HEK293 (cell line): ENCODE measurements around the gene NUDT22.

Experiments
- GLI4 ChIP-seq: fragments of 450-650 bp; formaldehyde crosslinking; IDR thresholded peaks from 2 replicates; pipeline ENCODE4 v1.5.1; 2016; ENCODE audit warnings: missing biosample characterization, missing genetic modification characterization
- GLIS1 ChIP-seq: fragments of 450-650 bp; formaldehyde crosslinking; IDR thresholded peaks from 2 replicates; pipeline ENCODE4 v1.5.1; 2016; ENCODE audit warnings: missing biosample characterization, missing genetic modification characterization
- KLF1 ChIP-seq: fragments of 450-650 bp; formaldehyde crosslinking; IDR thresholded peaks from 2 replicates; pipeline ENCODE4 v1.5.1; 2016; ENCODE audit warnings: missing biosample characterization, missing genetic modification characterization
- KLF7 ChIP-seq: fragments of 450-650 bp; formaldehyde crosslinking; IDR thresholded peaks from 2 replicates; pipeline ENCODE4 v1.5.1; 2016; ENCODE audit warnings: missing biosample characterization, missing genetic modification characterization, borderline replicate concordance
- REPIN1 ChIP-seq: fragments of 450-650 bp; formaldehyde crosslinking; IDR thresholded peaks from 2 replicates; pipeline ENCODE4 v1.5.1; 2017; ENCODE audit warnings: missing biosample characterization, missing genetic modification characterization, low read depth
- SCRT2 ChIP-seq: fragments of 450-650 bp; formaldehyde crosslinking; IDR thresholded peaks from 2 replicates; pipeline ENCODE4 v1.5.1; 2016; ENCODE audit warnings: missing biosample characterization, missing genetic modification characterization
- SP2 ChIP-seq: fragments of 450-650 bp; formaldehyde crosslinking; IDR thresholded peaks from 2 replicates; pipeline ENCODE4 v1.5.1; 2016; ENCODE audit warnings: missing biosample characterization, missing genetic modification characterization
- SP3 ChIP-seq: fragments of 450-650 bp; formaldehyde crosslinking; IDR thresholded peaks from 2 replicates; pipeline ENCODE4 v1.5.1; 2016; ENCODE audit warnings: missing biosample characterization, missing genetic modification characterization
- TRIM28 ChIP-seq: IDR thresholded peaks from 2 replicates; pipeline ENCODE4 v1.6.1; 2011; ENCODE audit warnings: low read length, control low read depth, borderline replicate concordance
- ZBTB20 ChIP-seq: fragments of 450-650 bp; formaldehyde crosslinking; IDR thresholded peaks from 2 replicates; pipeline ENCODE4 v1.5.1; 2016; ENCODE audit warnings: missing biosample characterization, missing genetic modification characterization
- ZFP41 ChIP-seq: fragments of 450-650 bp; formaldehyde crosslinking; IDR thresholded peaks from 2 replicates; pipeline ENCODE4 v1.5.1; 2016; ENCODE audit warnings: missing biosample characterization, missing genetic modification characterization, borderline replicate concordance
- ZNF146 ChIP-seq: fragments of 450-650 bp; formaldehyde crosslinking; IDR thresholded peaks from 2 replicates; pipeline ENCODE4 v1.5.1; 2016; ENCODE audit warnings: missing biosample characterization, missing genetic modification characterization
- ZNF2 ChIP-seq: fragments of 450-650 bp; formaldehyde crosslinking; IDR thresholded peaks from 2 replicates; pipeline ENCODE4 v1.5.1; 2016; ENCODE audit warnings: missing biosample characterization, missing genetic modification characterization
- ZNF341 ChIP-seq: fragments of 450-650 bp; formaldehyde crosslinking; IDR thresholded peaks from 2 replicates; pipeline ENCODE4; 2016; ENCODE audit warnings: low read depth, missing biosample characterization, missing genetic modification characterization
- ZNF394 ChIP-seq: fragments of 450-650 bp; formaldehyde crosslinking; IDR thresholded peaks from 2 replicates; pipeline ENCODE4 v1.5.1; 2016; ENCODE audit warnings: missing biosample characterization, missing genetic modification characterization, mild to moderate bottlenecking, moderate library complexity, borderline replicate concordance
- ZNF404 ChIP-seq: fragments of 450-650 bp; formaldehyde crosslinking; IDR thresholded peaks from 2 replicates; pipeline ENCODE4 v1.5.1; 2017; ENCODE audit warnings: missing biosample characterization, missing genetic modification characterization
- ZNF426 ChIP-seq: fragments of 450-650 bp; formaldehyde crosslinking; IDR thresholded peaks from 2 replicates; pipeline ENCODE4 v1.5.1; 2017; ENCODE audit warnings: missing biosample characterization, missing genetic modification characterization, mild to moderate bottlenecking, inconsistent platforms, moderate library complexity
- ZNF433 ChIP-seq: fragments of 450-650 bp; formaldehyde crosslinking; IDR thresholded peaks from 2 replicates; pipeline ENCODE4 v1.5.1; 2016; ENCODE audit warnings: missing biosample characterization, missing genetic modification characterization, low read depth
- ZNF473 ChIP-seq: fragments of 450-650 bp; formaldehyde crosslinking; IDR thresholded peaks from 2 replicates; pipeline ENCODE4 v1.5.1; 2017; ENCODE audit warnings: missing biosample characterization, missing genetic modification characterization
- ZNF510 ChIP-seq: fragments of 450-650 bp; formaldehyde crosslinking; IDR thresholded peaks from 2 replicates; pipeline ENCODE4 v1.5.1; 2018; ENCODE audit warnings: mild to moderate bottlenecking, missing genetic modification characterization, missing biosample characterization; ENCODE audit not compliant: insufficient replicate concordance
- ZNF530 ChIP-seq: fragments of 450-650 bp; formaldehyde crosslinking; IDR thresholded peaks from 2 replicates; pipeline ENCODE4 v1.5.1; 2016; ENCODE audit warnings: low read depth, missing biosample characterization, missing genetic modification characterization
- ZNF548 ChIP-seq: fragments of 450-650 bp; formaldehyde crosslinking; IDR thresholded peaks from 2 replicates; pipeline ENCODE4 v1.5.1; 2016; ENCODE audit warnings: missing biosample characterization, missing genetic modification characterization
- ZNF558 ChIP-seq: fragments of 450-650 bp; formaldehyde crosslinking; IDR thresholded peaks from 2 replicates; pipeline ENCODE4 v1.5.1; 2016; ENCODE audit warnings: missing biosample characterization, missing genetic modification characterization
- ZNF707 ChIP-seq: fragments of 450-650 bp; formaldehyde crosslinking; IDR thresholded peaks from 2 replicates; pipeline ENCODE4 v1.5.1; 2016; ENCODE audit warnings: missing biosample characterization, missing genetic modification characterization
- ZNF747 ChIP-seq: fragments of 450-650 bp; formaldehyde crosslinking; IDR thresholded peaks from 2 replicates; pipeline ENCODE4 v1.5.1; 2016; ENCODE audit warnings: missing biosample characterization, missing genetic modification characterization
- ZNF76 ChIP-seq: fragments of 450-650 bp; formaldehyde crosslinking; IDR thresholded peaks from 2 replicates; pipeline ENCODE4; 2016; ENCODE audit warnings: low read depth, missing biosample characterization, missing genetic modification characterization, borderline replicate concordance
- ZNF768 ChIP-seq: fragments of 450-650 bp; formaldehyde crosslinking; IDR thresholded peaks from 2 replicates; pipeline ENCODE4 v1.5.1; 2018; ENCODE audit warnings: missing biosample characterization, mild to moderate bottlenecking, missing genetic modification characterization
- ZNF791 ChIP-seq: fragments of 450-650 bp; formaldehyde crosslinking; IDR thresholded peaks from 2 replicates; pipeline ENCODE4 v1.5.1; 2016; ENCODE audit warnings: missing biosample characterization, missing genetic modification characterization
- TF ChIP-seq, protein P1 (sequence below): fragments of 450-650 bp; formaldehyde crosslinking; IDR thresholded peaks from 2 replicates; pipeline ENCODE4 v1.5.1; 2016; ENCODE audit warnings: missing biosample characterization, missing genetic modification characterization
- TF ChIP-seq, protein P2 (sequence below): fragments of 450-650 bp; formaldehyde crosslinking; IDR thresholded peaks from 2 replicates; pipeline ENCODE4 v1.5.1; 2017; ENCODE audit warnings: missing biosample characterization, missing genetic modification characterization
- TF ChIP-seq, protein P3 (sequence below): fragments of 450-650 bp; formaldehyde crosslinking; IDR thresholded peaks from 2 replicates; pipeline ENCODE4 v1.5.1; 2017; ENCODE audit warnings: missing biosample characterization, missing genetic modification characterization
- TF ChIP-seq, protein P4 (sequence below): fragments of 450-650 bp; formaldehyde crosslinking; IDR thresholded peaks from 2 replicates; pipeline ENCODE4 v1.5.1; 2016; ENCODE audit warnings: missing biosample characterization, missing genetic modification characterization
- TF ChIP-seq, protein P5 (sequence below): fragments of 450-650 bp; formaldehyde crosslinking; IDR thresholded peaks from 2 replicates; pipeline ENCODE4 v1.5.1; 2016; ENCODE audit warnings: missing biosample characterization, missing genetic modification characterization
- TF ChIP-seq, protein P6 (sequence below): fragments of 450-650 bp; formaldehyde crosslinking; IDR thresholded peaks from 2 replicates; pipeline ENCODE4 v1.5.1; 2017; ENCODE audit warnings: missing biosample characterization, missing genetic modification characterization

The NUDT22 gene

DNA sequence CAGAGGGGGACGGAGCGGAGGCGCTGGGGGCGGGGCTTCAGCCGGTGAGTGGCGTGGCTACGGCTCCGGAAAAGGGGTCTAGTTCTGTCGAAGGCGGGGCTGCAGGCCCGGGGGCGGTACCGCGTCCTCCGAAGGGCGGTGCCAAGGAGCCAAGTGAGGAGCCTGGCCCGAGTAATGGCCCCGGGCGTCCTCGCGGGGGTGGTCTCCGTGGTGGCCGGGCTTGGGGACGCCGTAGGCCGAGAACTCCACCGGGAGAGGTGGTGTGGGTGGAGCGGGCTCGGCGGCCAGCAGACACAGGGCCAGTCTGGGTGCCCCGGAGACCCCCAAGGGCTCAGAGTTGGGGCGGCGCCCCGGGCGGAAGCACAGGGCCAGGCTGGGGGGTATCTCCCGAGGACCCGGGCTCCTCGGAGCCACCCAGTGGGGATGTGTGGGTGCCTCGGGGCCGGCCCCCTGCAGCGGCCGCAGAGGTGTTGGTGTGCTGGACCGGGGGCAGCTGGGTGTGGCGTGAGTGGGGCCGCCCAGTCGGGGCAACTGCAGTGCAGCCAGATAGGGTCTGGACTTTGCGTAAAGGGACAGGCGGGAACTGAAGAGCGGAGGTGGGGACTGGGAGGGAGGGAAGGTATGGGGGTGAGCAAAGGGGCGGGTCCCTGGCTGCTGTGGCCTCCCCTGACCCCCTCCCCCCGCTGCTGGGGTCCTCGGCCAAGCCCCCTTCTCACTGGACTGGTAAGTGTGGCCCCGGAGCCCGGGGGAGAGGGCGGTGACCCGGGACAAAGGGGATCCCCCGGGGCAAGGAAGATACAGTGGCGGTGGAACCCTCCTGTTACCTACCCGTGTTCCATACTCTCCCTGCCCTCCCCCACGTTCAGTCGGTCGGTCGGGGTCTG, 15.7 kb downstream of the NUDT22 start (continued):
- no peak for TF ChIP-seq ZNF473 (tag by site-specific recombination)
- TF ChIP-seq ZNF558, result no peak
- 0 out of 2 replicates have a peak, but pooled peaks have one; percentile 2 for TF ChIP-seq ZNF146
- TF ChIP-seq SP2 (tag by site-specific recombination), result peak; percentile 87
- TF ChIP-seq, protein P1, sequence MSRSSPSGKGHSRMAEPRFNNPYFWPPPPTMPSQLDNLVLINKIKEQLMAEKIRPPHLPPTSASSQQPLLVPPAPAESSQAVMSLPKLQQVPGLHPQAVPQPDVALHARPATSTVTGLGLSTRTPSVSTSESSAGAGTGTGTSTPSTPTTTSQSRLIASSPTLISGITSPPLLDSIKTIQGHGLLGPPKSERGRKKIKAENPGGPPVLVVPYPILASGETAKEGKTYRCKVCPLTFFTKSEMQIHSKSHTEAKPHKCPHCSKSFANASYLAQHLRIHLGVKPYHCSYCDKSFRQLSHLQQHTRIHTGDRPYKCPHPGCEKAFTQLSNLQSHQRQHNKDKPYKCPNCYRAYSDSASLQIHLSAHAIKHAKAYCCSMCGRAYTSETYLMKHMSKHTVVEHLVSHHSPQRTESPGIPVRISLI, result no peak
- TF ChIP-seq, protein P2, sequence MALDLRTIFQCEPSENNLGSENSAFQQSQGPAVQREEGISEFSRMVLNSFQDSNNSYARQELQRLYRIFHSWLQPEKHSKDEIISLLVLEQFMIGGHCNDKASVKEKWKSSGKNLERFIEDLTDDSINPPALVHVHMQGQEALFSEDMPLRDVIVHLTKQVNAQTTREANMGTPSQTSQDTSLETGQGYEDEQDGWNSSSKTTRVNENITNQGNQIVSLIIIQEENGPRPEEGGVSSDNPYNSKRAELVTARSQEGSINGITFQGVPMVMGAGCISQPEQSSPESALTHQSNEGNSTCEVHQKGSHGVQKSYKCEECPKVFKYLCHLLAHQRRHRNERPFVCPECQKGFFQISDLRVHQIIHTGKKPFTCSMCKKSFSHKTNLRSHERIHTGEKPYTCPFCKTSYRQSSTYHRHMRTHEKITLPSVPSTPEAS (tag by site-specific recombination), result no peak
- peak; percentile 90 for TF ChIP-seq ZNF341
- TF ChIP-seq ZFP41, result no peak
- peak; percentile 55 for TF ChIP-seq ZBTB20 (tag by site-specific recombination)
- TF ChIP-seq KLF1 (tag by site-specific recombination), result no peak; the same call in 1 of the 2 replicates
- no peak for TF ChIP-seq ZNF747 (tag by site-specific recombination)
- no peak for TF ChIP-seq TRIM28
- no peak for TF ChIP-seq ZNF548 (tag by site-specific recombination)
- no peak for TF ChIP-seq ZNF426 (tag by site-specific recombination)
- TF ChIP-seq ZNF2 (tag by site-specific recombination), result no peak
- TF ChIP-seq GLI4 (tag by site-specific recombination), result no peak
- peak; percentile 99 for TF ChIP-seq GLIS1 (tag by site-specific recombination)
- TF ChIP-seq ZNF768, result no peak
- no peak for TF ChIP-seq ZNF394 (tag by site-specific recombination)
- TF ChIP-seq SP3 (tag by site-specific recombination), result peak; percentile 67
- TF ChIP-seq REPIN1, result no peak
- TF ChIP-seq, protein P3, sequence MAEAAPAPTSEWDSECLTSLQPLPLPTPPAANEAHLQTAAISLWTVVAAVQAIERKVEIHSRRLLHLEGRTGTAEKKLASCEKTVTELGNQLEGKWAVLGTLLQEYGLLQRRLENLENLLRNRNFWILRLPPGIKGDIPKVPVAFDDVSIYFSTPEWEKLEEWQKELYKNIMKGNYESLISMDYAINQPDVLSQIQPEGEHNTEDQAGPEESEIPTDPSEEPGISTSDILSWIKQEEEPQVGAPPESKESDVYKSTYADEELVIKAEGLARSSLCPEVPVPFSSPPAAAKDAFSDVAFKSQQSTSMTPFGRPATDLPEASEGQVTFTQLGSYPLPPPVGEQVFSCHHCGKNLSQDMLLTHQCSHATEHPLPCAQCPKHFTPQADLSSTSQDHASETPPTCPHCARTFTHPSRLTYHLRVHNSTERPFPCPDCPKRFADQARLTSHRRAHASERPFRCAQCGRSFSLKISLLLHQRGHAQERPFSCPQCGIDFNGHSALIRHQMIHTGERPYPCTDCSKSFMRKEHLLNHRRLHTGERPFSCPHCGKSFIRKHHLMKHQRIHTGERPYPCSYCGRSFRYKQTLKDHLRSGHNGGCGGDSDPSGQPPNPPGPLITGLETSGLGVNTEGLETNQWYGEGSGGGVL, result 0 out of 2 replicates have a peak, but pooled peaks have one; percentile 58
- no peak for TF ChIP-seq ZNF707 (tag by site-specific recombination)
- TF ChIP-seq, protein P4, sequence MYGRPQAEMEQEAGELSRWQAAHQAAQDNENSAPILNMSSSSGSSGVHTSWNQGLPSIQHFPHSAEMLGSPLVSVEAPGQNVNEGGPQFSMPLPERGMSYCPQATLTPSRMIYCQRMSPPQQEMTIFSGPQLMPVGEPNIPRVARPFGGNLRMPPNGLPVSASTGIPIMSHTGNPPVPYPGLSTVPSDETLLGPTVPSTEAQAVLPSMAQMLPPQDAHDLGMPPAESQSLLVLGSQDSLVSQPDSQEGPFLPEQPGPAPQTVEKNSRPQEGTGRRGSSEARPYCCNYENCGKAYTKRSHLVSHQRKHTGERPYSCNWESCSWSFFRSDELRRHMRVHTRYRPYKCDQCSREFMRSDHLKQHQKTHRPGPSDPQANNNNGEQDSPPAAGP, result peak; percentile 22; the same call in 1 of the 2 replicates
- TF ChIP-seq ZNF433 (tag by site-specific recombination), result no peak
- no peak for TF ChIP-seq ZNF791 (tag by site-specific recombination)
- TF ChIP-seq, protein P5, sequence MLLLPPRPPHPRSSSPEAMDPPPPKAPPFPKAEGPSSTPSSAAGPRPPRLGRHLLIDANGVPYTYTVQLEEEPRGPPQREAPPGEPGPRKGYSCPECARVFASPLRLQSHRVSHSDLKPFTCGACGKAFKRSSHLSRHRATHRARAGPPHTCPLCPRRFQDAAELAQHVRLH, result no peak
- TF ChIP-seq ZNF76 (tag by site-specific recombination), result peak; percentile 30; the same call in 1 of the 2 replicates
- no peak for TF ChIP-seq ZNF510 (tag by site-specific recombination)
- TF ChIP-seq ZNF530 (tag by site-specific recombination), result no peak
- no peak for TF ChIP-seq KLF7 (tag by site-specific recombination)
- TF ChIP-seq, protein P6, sequence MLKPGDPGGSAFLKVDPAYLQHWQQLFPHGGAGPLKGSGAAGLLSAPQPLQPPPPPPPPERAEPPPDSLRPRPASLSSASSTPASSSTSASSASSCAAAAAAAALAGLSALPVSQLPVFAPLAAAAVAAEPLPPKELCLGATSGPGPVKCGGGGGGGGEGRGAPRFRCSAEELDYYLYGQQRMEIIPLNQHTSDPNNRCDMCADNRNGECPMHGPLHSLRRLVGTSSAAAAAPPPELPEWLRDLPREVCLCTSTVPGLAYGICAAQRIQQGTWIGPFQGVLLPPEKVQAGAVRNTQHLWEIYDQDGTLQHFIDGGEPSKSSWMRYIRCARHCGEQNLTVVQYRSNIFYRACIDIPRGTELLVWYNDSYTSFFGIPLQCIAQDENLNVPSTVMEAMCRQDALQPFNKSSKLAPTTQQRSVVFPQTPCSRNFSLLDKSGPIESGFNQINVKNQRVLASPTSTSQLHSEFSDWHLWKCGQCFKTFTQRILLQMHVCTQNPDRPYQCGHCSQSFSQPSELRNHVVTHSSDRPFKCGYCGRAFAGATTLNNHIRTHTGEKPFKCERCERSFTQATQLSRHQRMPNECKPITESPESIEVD, result no peak
- no peak for TF ChIP-seq ZNF404
- no peak for TF ChIP-seq SCRT2 (tag by site-specific recombination)
